Spleen (tissue), 11 donors: Measurements from ENCODE around the gene TBC1D3B. TPM values are rescaled to one million over a fixed set of nuclear protein-coding genes. Genes with fewer than 3 reads are reported as not detected.
"Not testable (repeated sequence)": the region's sequence is repeated elsewhere in the genome, so short reads cannot be mapped to it uniquely, and the experiment has no call there.

Source experiments
- DNase-seq: peaks from one replicate; pipeline ENCODE4 v3.0.0-alpha.2; 2020
- H3K27ac ChIP-seq, 8 donors: fragments of 200-600 bp; sonication (generic) in 7 of 8; 1 replicate in 4 of 8; 2 replicates in 4 of 8; pipeline versions ENCODE4 v1.5.0 to v1.8.0; 2016 to 2021; ENCODE audit warnings: inconsistent platforms in 4 of 8, mild to moderate bottlenecking in 4 of 8, moderate library complexity in 1 of 8
- H3K27me3 ChIP-seq, 7 donors: fragments of 200-600 bp; sonication (generic) in 6 of 7; replicated peaks in 1 of 7; 1 replicate in 4 of 7; 2 replicates in 3 of 7; pipeline versions ENCODE4 v1.5.0 to v1.8.0; 2016 to 2021; ENCODE audit warnings: inconsistent platforms in 3 of 7, mild to moderate bottlenecking in 1 of 7
- H3K36me3 ChIP-seq, 6 donors: fragments of 200-600 bp; sonication (generic) in 5 of 6; 1 replicate in 4 of 6; 2 replicates in 2 of 6; pipeline versions ENCODE4 v1.5.0 to v1.8.0; 2016 to 2021; ENCODE audit warnings: inconsistent platforms in 2 of 6
- H3K4me1 ChIP-seq, 6 donors: fragments of 200-600 bp; sonication (generic) in 5 of 6; 1 replicate in 3 of 6; 2 replicates in 3 of 6; pipeline versions ENCODE4 v1.5.0 to v1.8.0; 2016 to 2021; ENCODE audit warnings: inconsistent platforms in 3 of 6
- H3K4me3 ChIP-seq, 8 donors: fragments of 200-600 bp; sonication (generic) in 7 of 8; 1 replicate in 4 of 8; 2 replicates in 4 of 8; pipeline versions ENCODE4 v1.5.0 to v1.8.0; 2016 to 2021; ENCODE audit warnings: inconsistent platforms in 4 of 8, mild to moderate bottlenecking in 4 of 8, moderate library complexity in 2 of 8
- H3K9me3 ChIP-seq, 8 donors: fragments of 200-600 bp; sonication (generic) in 7 of 8; 1 replicate in 4 of 8; 2 replicates in 4 of 8; pipeline versions ENCODE4 v1.5.0 to v1.8.0; 2016 to 2021; ENCODE audit warnings: inconsistent platforms in 4 of 8
- CTCF ChIP-seq, 11 experiments: fragments of 200-600 bp in 7 of 11; fragments of 450-650 bp in 4 of 11; sonication (generic) in 4 of 11; IDR thresholded peaks in 8 of 11; conservative IDR thresholded peaks in 3 of 11; 1 replicate in 7 of 11; 2 replicates in 4 of 11; pipeline versions ENCODE4 v1.4.0 to v1.8.0; 2016 to 2021; ENCODE audit warnings: antibody characterized with exemption in 11 of 11, inconsistent platforms in 4 of 11, mild to moderate bottlenecking in 1 of 11
- POLR2A ChIP-seq, 3 donors: fragments of 450-650 bp; IDR thresholded peaks; one replicate each; pipeline ENCODE4 v1.5.1; 2017; ENCODE audit warnings: antibody characterized with exemption in 3 of 3, mild to moderate bottlenecking in 1 of 3
- POLR2AphosphoS5 ChIP-seq, 3 donors: sonication (generic); formaldehyde crosslinking; IDR thresholded peaks; one replicate each; pipeline ENCODE4 v1.5.1; 2017; ENCODE audit warnings: antibody characterized with exemption in 3 of 3
- WGBS, 5 donors: extraction: QIAGEN DNeasy Blood & Tissue Kit in 3 of 5; methylation state at CpG; one replicate each; pipeline versions ENCODE4 v1.1.5 to v1.1.7; 2013 to 2018; 5-methylcytosine and 5-hydroxymethylcytosine counted together
- intact Hi-C: fragments of 100-400 bp; cut with DNase I; formaldehyde crosslinking; loops from one replicate; pipeline ENCODE4 v1.15.0; 2023; ENCODE audit warnings: low total_unique reads
- polyA plus RNA-seq, 3 donors: library from polyadenylated mRNA; stranded (reverse); fragments of 200-250 nt; gene quantifications; one replicate each; pipeline ENCODE4 v1.2.1, GENCODE V29; 2013
- total RNA-seq, 7 donors: library from RNA; depleted of rRNA in 3 of 7; stranded (reverse); fragments of >200 nt in 3 of 7; fragmentation: NEBNext Ultra II Directional in 4 of 7; extraction: Animal tissue kit (Norgen Biotek cat#: 25700) in 4 of 7; gene quantifications; one replicate each; pipeline versions ENCODE4 v1.1.0 to v1.2.1, GENCODE V29; 2016 to 2021
- donor health status: healthy with polysubstance abuse.
- donor health status: DM: no; HTN: no; CAD: no; lungs with moderate emphysema.
- donor health status: DM: no; HTN: no; CAD: no.
- donor health status: Bipolar disorder and iron deficiency.
- donor health status: healthy.
- donor health status: DM: no; HTN: no; CAD: no.
- donor health status: DM: yes; HTN: yes; CAD: no.

Gene TBC1D3B
- total and polyA plus RNA-seq, 10 donors, result 1.3 to 13.5 (median 4.4) TPM; not detected in 1

DNA sequence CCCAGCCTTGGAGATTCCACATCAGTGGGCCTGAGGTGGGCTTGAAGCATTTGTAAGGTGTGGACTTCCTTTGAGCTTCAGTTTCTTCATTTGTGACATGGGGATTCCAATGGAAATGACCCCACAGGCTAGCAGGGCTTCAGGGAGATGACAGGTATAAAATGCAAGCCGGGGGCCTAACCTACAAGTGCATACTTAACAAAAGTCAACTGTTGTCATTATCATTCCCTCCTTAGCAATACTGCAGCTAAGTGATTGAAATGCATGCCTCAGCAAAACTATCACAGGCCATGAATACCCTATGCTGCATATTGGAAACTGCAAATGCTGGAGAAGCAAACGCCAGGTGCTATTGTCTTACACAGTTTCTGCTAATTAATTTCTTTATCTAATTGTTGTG lies 53.0 kb downstream of the TBC1D3B start:
- no peak for DNase-seq

DNA sequence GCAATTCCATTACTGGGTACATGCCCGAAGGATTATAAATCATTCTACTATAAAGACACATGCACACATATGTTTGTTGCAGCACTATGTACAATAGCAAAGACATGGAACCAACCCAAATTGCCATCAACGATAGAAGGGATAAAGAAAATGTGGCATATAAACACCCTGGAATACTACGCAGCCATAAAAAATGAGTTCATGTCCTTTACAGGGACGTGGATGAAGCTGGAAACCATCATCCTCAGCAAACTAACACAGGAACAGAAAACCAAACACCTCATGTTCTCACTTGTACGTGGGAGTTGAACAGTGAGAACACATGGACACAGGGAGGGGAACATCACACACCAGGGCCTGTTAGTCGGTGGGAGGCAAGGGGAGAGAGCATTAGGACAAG lies 55.3 kb downstream of the TBC1D3B start:
- peaks cover 10 to 21% (median 17%) of the 10 kb centered on the region in 8 donors for H3K9me3 ChIP-seq
- peaks cover 0 to 16% (median 6%) of the 10 kb centered on the region in 6 donors for H3K4me1 ChIP-seq
- WGBS, 5 donors, result 67 to 74% (median 71%) methylated on average over 6 of the region's 6 CpGs
- H3K36me3 ChIP-seq, H3K27ac ChIP-seq, intact Hi-C loops, H3K4me3 ChIP-seq, DNase-seq, H3K27me3 ChIP-seq: not testable (repeated sequence)

More for the DNA sequence above, 53.0 kb downstream of the TBC1D3B start:
- intact Hi-C loops, result no loop called here
- no peak for TF ChIP-seq POLR2A (IDR thresholded peaks at IDR 0.05)
- TF ChIP-seq POLR2AphosphoS5 (IDR thresholded peaks at IDR 0.05), result no peak
- TF ChIP-seq CTCF (IDR thresholded peaks at IDR 0.05 in 8 of 11, conservative IDR thresholded peaks at IDR 0.05 in 3 of 11), result no peak
- 84 to 94% (median 87%) methylated on average over 2 of the region's 2 CpGs for WGBS, 5 donors
- Histone ChIP-seq H3K36me3 (peaks cover 0 to 7% (median 0%) of the 10 kb centered on the region in 6 donors), H3K27ac (no peak overlapping the region), H3K4me1 (peaks cover 0 to 30% (median 21%) of the 10 kb centered on the region in 6 donors), H3K4me3 (no peak overlapping the region), H3K9me3 (peaks cover 11 to 31% (median 25%) of the 10 kb centered on the region in 8 donors), H3K27me3 (no peaks in the 10 kb centered on the region)

DNA sequence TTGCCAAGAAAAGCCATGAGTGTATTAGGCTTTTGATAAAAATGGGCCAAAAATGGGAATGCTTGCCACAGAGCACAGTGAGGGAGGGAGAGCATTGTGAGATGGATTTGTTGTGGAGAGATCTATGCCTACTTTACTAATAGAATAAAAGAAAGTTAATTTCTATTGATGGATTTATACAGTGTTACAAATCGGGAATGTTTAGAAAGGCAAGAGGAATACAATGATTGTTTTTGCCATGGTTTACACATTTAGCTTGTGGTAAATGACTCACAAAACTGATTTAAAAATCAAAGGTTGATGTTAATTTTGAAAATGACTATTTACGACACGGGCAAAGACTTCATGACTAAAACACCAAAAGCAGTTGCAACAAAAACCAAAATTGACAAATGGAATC lies 56.2 kb downstream of the TBC1D3B start:
- no peak for TF ChIP-seq POLR2AphosphoS5 (IDR thresholded peaks at IDR 0.05)
- TF ChIP-seq POLR2A (IDR thresholded peaks at IDR 0.05), result no peak
- TF ChIP-seq CTCF (IDR thresholded peaks at IDR 0.05 in 8 of 11, conservative IDR thresholded peaks at IDR 0.05 in 3 of 11), result no peak
- H3K27ac ChIP-seq, result no peak overlapping the region
- H3K4me3 ChIP-seq, result no peak overlapping the region
- peaks cover 0 to 14% (median 6%) of the 10 kb centered on the region in 6 donors for H3K4me1 ChIP-seq
- intact Hi-C loops, result no loop called here
- WGBS, 5 donors, result 65 to 77% (median 71%) methylated on average over 3 of the region's 3 CpGs
- peaks cover 5 to 12% (median 8%) of the 10 kb centered on the region in 8 donors for H3K9me3 ChIP-seq
- no peaks in the 10 kb centered on the region for H3K27me3 ChIP-seq
- peaks cover 0 to 5% (median 0%) of the 10 kb centered on the region in 6 donors for H3K36me3 ChIP-seq
- DNase-seq, result no peak

GRCh38 chr17:36118477-36119353 lies 57.7 kb downstream of the TBC1D3B start:
- H3K27ac ChIP-seq, result no peak overlapping the region
- no peaks in the 10 kb centered on the region for H3K36me3 ChIP-seq
- H3K4me3 ChIP-seq, result no peak overlapping the region
- H3K4me1 ChIP-seq, result peaks cover 0 to 14% (median 6%) of the 10 kb centered on the region in 6 donors
- DNase-seq, result no peak
- intact Hi-C loops, result no loop called here
- H3K9me3 ChIP-seq, result no peaks in the 10 kb centered on the region
- WGBS, 5 donors, result 89 to 94% (median 90%) methylated on average over 12 of the region's 12 CpGs
- H3K27me3 ChIP-seq, result no peaks in the 10 kb centered on the region
- no peak for TF ChIP-seq POLR2AphosphoS5 (IDR thresholded peaks at IDR 0.05)
- TF ChIP-seq POLR2A (IDR thresholded peaks at IDR 0.05), result no peak
- no peak for TF ChIP-seq CTCF (IDR thresholded peaks at IDR 0.05 in 8 of 11, conservative IDR thresholded peaks at IDR 0.05 in 3 of 11)
